Tibial nerve (tissue), 4 donors: ENCODE data around the gene VSTM2L.

Source experiments
- EP300 ChIP-seq, 2 donors: sonication (generic); formaldehyde crosslinking; IDR thresholded peaks; one replicate each; pipeline ENCODE4 v1.6.1; 2017; ENCODE audit warnings: antibody characterized with exemption in 2 of 2, mild to moderate bottlenecking in 1 of 2
- POLR2A ChIP-seq, 2 donors: fragments of 450-650 bp; IDR thresholded peaks; one replicate each; pipeline ENCODE4 v1.6.1; 2017; ENCODE audit warnings: antibody characterized with exemption in 2 of 2, mild to moderate bottlenecking in 2 of 2, moderate library complexity in 2 of 2
- TF ChIP-seq, protein P1 (sequence below), 5 experiments: fragments of 200-600 bp in 3 of 5; fragments of 450-650 bp in 2 of 5; sonication (generic) in 3 of 5; IDR thresholded peaks; one replicate each; pipeline ENCODE4 v1.5.1; 2016 to 2019; ENCODE audit warnings: antibody characterized with exemption in 5 of 5, mild to moderate bottlenecking in 3 of 5, moderate library complexity in 2 of 5

DNA sequence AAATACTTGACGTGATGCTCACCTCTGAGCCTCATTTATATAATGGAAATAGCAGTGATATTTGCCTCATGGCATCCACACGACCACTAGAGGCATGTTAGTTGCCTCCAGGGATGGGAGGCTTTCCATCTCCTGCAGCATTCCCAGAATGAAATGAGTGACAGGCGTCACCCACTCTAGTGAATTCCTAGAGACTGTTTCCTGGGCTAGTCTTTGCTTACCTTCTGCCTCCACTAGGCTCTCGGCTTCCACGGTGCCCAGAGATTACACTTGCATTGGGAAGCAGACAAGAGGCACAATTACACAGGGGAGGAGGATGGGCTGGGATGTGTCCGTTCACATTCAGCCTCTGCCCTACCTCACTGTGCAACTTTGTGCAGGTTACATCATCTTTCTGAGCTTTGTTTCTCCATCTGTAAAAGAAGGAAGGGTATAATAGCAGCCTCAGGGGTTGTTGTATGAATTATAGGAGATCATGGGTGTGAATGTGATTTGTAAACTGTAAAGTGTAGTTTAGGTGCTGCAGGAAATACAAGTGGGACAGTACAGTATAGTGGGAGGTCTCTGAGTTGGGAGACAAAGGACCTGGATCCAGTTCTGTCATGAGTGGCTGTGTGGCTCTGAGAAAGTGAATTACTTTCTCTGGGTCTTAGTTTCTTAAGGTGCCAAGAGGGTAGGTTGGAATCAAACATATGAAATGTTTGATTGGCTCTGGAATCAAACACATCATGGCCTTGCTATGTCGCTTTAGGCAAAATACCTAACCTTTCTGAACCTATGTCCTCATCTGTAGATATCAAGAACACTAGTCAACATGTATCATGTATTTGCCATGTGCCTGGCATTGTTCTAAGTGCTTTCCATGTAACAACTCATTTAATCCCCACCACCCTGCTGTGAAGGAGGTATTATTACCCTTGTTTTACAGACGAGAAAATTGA lies 3.6 kb upstream of the VSTM2L start:
- TF ChIP-seq POLR2A (IDR thresholded peaks at IDR 0.05) (no peak), EP300 (IDR thresholded peaks at IDR 0.05) (no peak)
- TF ChIP-seq, protein P1, sequence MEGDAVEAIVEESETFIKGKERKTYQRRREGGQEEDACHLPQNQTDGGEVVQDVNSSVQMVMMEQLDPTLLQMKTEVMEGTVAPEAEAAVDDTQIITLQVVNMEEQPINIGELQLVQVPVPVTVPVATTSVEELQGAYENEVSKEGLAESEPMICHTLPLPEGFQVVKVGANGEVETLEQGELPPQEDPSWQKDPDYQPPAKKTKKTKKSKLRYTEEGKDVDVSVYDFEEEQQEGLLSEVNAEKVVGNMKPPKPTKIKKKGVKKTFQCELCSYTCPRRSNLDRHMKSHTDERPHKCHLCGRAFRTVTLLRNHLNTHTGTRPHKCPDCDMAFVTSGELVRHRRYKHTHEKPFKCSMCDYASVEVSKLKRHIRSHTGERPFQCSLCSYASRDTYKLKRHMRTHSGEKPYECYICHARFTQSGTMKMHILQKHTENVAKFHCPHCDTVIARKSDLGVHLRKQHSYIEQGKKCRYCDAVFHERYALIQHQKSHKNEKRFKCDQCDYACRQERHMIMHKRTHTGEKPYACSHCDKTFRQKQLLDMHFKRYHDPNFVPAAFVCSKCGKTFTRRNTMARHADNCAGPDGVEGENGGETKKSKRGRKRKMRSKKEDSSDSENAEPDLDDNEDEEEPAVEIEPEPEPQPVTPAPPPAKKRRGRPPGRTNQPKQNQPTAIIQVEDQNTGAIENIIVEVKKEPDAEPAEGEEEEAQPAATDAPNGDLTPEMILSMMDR (IDR thresholded peaks at IDR 0.05) = no peak
